Nephron progenitor cell (in vitro differentiated cells): ENCODE results near the gene AMACR.

Source experiments
- DNase-seq: peaks from one replicate; pipeline ENCODE4 v3.0.0; 2021
- H3K27ac Mint-ChIP-seq: 2 replicates; pipeline ENCODE4 v1.8.0; 2021; ENCODE audit warnings: mild to moderate bottlenecking, moderate library complexity, mixed read lengths
- H3K27me3 Mint-ChIP-seq: 2 replicates; pipeline ENCODE4 v1.8.0; 2021; ENCODE audit warnings: mild to moderate bottlenecking, low read depth, mixed read lengths; ENCODE audit not compliant: poor library complexity
- H3K36me3 Mint-ChIP-seq: 2 replicates; pipeline ENCODE4 v1.8.0; 2021; ENCODE audit warnings: low read depth, mixed read lengths
- H3K4me1 Mint-ChIP-seq: 2 replicates; pipeline ENCODE4 v1.8.0; 2021; ENCODE audit warnings: mixed read lengths
- H3K4me3 Mint-ChIP-seq: 2 replicates; pipeline ENCODE4 v1.8.0; 2021; ENCODE audit warnings: mild to moderate bottlenecking, moderate library complexity, mixed read lengths
- H3K9me3 Mint-ChIP-seq: 2 replicates; pipeline ENCODE4 v1.8.0; 2021; ENCODE audit warnings: mild to moderate bottlenecking, moderate library complexity, mixed read lengths
- CTCF ChIP-seq: fragments of 200-600 bp; sonication (generic); IDR thresholded peaks from 2 replicates; pipeline ENCODE4 v1.5.0; 2021; ENCODE audit warnings: antibody characterized with exemption

Gene AMACR

DNA sequence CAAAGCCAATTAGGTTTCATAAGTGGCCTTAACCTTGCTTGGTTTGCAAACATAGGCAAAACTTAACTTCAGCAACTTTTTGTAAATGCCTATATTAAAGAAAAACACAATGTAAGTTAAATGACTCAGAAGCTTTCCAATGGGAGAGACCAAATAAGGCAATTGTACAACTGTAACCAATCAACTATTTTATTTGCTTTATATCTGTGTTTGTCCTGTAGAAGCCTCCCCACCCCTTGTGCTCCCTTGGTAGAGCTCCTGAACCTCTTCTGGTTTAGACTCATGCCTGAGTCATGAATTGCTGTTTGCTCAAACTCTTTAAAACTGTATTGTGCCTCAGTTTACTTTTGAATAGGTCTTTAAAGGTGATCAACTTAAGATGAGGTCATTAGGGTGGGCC lies 38.1 kb upstream of the AMACR start:
- Mint-ChIP-seq H3K9me3 (no peaks in the 10 kb centered on the region), H3K4me1 (peaks cover 28% of the 10 kb centered on the region), H3K36me3 (peaks cover 42% of the 10 kb centered on the region), H3K4me3 (no peak overlapping the region), H3K27ac (no peak overlapping the region), H3K27me3 (peaks cover 3% of the 10 kb centered on the region)
- TF ChIP-seq CTCF: no peak
- no peak for DNase-seq

- H3K9me3 Mint-ChIP-seq: no peaks in the 10 kb centered on the region
- no peak for TF ChIP-seq CTCF
- no peak for DNase-seq
- H3K36me3 Mint-ChIP-seq: peaks cover 41% of the 10 kb centered on the region
- peaks cover 3% of the 10 kb centered on the region for H3K27me3 Mint-ChIP-seq
- no peak overlapping the region for H3K4me3 Mint-ChIP-seq
- H3K4me1 Mint-ChIP-seq: peaks cover 38% of the 10 kb centered on the region
- H3K27ac Mint-ChIP-seq: no peak overlapping the region
Measured at GRCh38 chr5:34045023-34045422, 37.2 kb upstream of the AMACR start.

GRCh38 chr5:34043099-34043876 lies 35.4 kb upstream of the AMACR start, which contains the start of gene C1QTNF3:
Gene C1QTNF3 (minus strand): TSS chr5:34043213. CDS start chr5:34043125, 88 bp downstream.
- H3K27me3 Mint-ChIP-seq: peaks cover 3% of the 10 kb centered on the region
- H3K4me1 Mint-ChIP-seq: peaks cover 39% of the 10 kb centered on the region
- TF ChIP-seq CTCF: no peak
- peak within 1 kb of the TSS; percentile 66 for H3K4me3 Mint-ChIP-seq
- H3K36me3 Mint-ChIP-seq: peaks cover 38% of the 10 kb centered on the region
- peak within 1 kb of the TSS; percentile 97 for H3K27ac Mint-ChIP-seq
- H3K9me3 Mint-ChIP-seq: peaks cover 8% of the 10 kb centered on the region
- DNase-seq: peak; percentile 46

- H3K4me1 Mint-ChIP-seq: peaks cover 39% of the 10 kb centered on the region
- H3K27me3 Mint-ChIP-seq: peaks cover 7% of the 10 kb centered on the region
- no peak for TF ChIP-seq CTCF
- H3K4me3 Mint-ChIP-seq: peak overlapping the region; percentile 66
- H3K36me3 Mint-ChIP-seq: peaks cover 37% of the 10 kb centered on the region
- DNase-seq: peak; percentile 21
- H3K9me3 Mint-ChIP-seq: peaks cover 13% of the 10 kb centered on the region
- H3K27ac Mint-ChIP-seq: peak overlapping the region; percentile 83
Measured at GRCh38 chr5:34042321-34042720, 34.5 kb upstream of the AMACR start.

GRCh38 chr5:34041247-34041972 lies 33.6 kb upstream of the AMACR start:
- Mint-ChIP-seq H3K4me3 (no peak overlapping the region), H3K4me1 (peaks cover 39% of the 10 kb centered on the region)

More at GRCh38 chr5:34041247-34041972, 33.6 kb upstream of the AMACR start:
- Mint-ChIP-seq H3K36me3 (peaks cover 42% of the 10 kb centered on the region), H3K27me3 (peaks cover 7% of the 10 kb centered on the region), H3K27ac (peak overlapping the region; percentile 66), H3K9me3 (peaks cover 13% of the 10 kb centered on the region)
- no peak for DNase-seq
- no peak for TF ChIP-seq CTCF
